ENCODE data around the gene CAMSAP1.

The CAMSAP1 gene

DNA sequence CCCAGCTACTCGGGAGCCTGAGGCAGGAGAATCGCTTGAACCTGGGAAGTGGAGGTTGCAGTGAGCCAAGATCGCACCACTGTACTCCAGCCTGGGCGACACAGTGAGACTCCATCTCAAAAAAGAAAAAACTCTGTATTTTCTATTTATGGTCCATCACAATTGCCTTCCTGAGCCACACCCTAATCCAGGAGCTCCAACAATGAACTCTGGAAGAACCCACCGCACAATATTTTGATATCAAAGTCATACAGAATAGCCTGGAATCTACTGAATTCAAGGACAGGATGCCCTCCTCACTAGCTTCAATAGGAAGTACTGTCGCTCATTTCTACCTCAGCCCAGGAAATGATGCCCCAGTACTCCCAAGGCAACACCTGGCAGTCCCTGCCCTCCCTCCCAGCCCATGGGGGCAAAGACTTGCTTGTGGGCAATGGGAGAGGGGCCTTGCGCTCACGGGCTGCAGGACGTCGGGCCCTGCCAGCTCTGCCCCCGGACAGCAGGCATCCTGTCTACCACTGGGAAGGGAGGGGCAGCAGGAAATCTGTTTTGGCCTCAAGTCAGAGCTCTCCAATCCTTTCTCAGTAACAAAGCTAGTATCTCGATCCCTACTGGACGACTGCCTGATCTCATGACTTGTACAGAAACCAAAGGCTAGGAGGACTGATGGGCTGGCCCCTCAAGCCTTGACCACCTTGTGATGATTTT lies 34.1 kb upstream of the CAMSAP1 start:
- Histone ChIP-seq H4K20me1 (peaks cover 62% of the 10 kb centered on the region), H3K9me3 (peaks cover 6% of the 10 kb centered on the region), H3K4me1 (peaks cover 27% of the 10 kb centered on the region), H3K9ac (no peak overlapping the region), H3K27me3 (no peaks in the 10 kb centered on the region), H3K4me2 (no peak overlapping the region), H3K27ac (no peak overlapping the region), H3K36me3 (peaks cover 88% of the 10 kb centered on the region), H3K4me3 (no peak overlapping the region)
- no peak for TF ChIP-seq Cebpa-rat (IDR thresholded peaks at IDR 0.05)

DNA sequence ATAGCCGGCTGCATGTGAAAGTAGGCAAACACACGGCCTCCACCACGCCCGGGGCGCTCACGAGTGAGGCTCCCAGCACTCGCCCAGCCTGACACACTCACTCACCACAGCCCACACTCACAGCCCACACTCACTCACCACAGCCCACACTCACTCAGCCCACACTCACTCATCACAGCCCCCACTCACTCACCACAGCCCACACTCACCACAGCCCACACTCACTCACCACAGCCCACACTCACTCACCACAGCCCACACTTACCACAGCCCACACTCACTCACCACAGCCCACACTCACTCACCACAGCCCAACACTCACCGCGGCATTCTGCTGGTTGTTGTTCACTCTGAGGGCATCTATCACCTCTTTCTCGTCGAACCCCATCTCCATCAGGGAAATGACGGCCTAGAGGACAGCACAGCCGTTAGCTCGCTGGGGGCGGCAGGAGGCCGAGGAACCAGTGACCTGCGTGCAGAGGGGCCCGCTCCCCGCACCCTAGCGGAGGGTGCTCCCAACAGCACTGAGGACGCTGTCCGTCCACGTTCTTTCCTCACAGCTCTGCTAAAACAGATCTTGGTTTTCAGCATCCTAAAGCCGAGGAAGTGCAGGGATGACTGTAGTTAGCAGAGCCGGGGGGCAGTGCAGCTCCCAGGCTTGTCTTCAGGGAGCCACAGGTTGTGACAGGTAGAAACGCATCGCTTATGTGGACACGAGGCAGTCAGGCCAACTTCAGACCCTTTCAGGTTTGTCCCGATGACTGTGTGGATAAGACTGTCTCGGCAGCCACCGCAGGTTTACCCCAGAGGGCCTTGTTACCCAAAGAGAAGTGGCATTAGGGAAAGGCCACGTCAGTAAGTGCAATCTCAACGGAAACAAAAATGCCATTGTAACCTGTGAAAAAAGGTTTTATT lies 32.3 kb upstream of the CAMSAP1 start:
- H4K20me1 ChIP-seq, result peaks cover 48% of the 10 kb centered on the region
- H3K9ac ChIP-seq, result no peak overlapping the region
- no peaks in the 10 kb centered on the region for H3K27me3 ChIP-seq
- no peak overlapping the region for H3K4me3 ChIP-seq
- H3K36me3 ChIP-seq, result peaks cover 91% of the 10 kb centered on the region
- peaks cover 10% of the 10 kb centered on the region for H3K9me3 ChIP-seq
- no peak overlapping the region for H3K27ac ChIP-seq
- TF ChIP-seq Cebpa-rat (IDR thresholded peaks at IDR 0.05), result no peak
- H3K4me2 ChIP-seq, result no peak overlapping the region
- H3K4me1 ChIP-seq, result peaks cover 14% of the 10 kb centered on the region

GRCh38 chr9:135937521-135938489 lies 30.5 kb upstream of the CAMSAP1 start:
- TF ChIP-seq Cebpa-rat (IDR thresholded peaks at IDR 0.05), result no peak
- no peak overlapping the region for H3K27ac ChIP-seq
- peaks cover 48% of the 10 kb centered on the region for H4K20me1 ChIP-seq
- H3K36me3 ChIP-seq, result peaks cover 95% of the 10 kb centered on the region
- H3K4me1 ChIP-seq, result no peaks in the 10 kb centered on the region
- H3K4me2 ChIP-seq, result no peak overlapping the region
- H3K9me3 ChIP-seq, result peaks cover 10% of the 10 kb centered on the region
- no peaks in the 10 kb centered on the region for H3K27me3 ChIP-seq
- H3K4me3 ChIP-seq, result no peak overlapping the region
- no peak overlapping the region for H3K9ac ChIP-seq

GRCh38 chr9:135933114-135933513 lies 25.8 kb upstream of the CAMSAP1 start:
- Histone ChIP-seq H3K9me3 (peaks cover 10% of the 10 kb centered on the region), H3K27me3 (no peaks in the 10 kb centered on the region), H3K27ac (no peak overlapping the region), H3K36me3 (peaks cover 93% of the 10 kb centered on the region), H3K4me2 (no peak overlapping the region), H3K4me1 (peaks cover 35% of the 10 kb centered on the region), H3K4me3 (no peak overlapping the region), H4K20me1 (peaks cover 56% of the 10 kb centered on the region), H3K9ac (no peak overlapping the region)
- no peak for TF ChIP-seq Cebpa-rat (IDR thresholded peaks at IDR 0.05)

DNA sequence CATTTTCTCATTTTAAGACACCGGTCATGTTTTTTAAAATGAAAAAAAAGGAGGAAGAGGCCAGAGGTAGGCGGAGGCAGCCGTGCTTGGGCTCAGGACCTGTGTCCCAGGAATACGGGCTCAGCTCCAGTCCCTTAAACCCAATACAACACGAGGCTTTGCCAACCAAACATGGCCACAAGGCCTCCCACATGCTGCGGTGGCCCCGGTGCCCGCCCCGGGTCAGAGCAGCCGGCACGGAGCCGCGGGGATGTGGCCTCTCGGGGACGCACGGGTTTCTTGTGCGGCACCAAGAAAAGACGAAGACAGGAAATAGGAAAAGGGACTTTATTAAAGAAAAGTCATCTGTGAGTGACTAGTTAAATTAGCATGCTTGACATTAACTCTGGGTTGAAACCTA lies 25.3 kb upstream of the CAMSAP1 start:
- Histone ChIP-seq H3K9ac (no peak overlapping the region), H3K36me3 (peaks cover 92% of the 10 kb centered on the region), H3K9me3 (peaks cover 10% of the 10 kb centered on the region), H3K27me3 (no peaks in the 10 kb centered on the region), H3K27ac (no peak overlapping the region), H3K4me2 (no peak overlapping the region), H3K4me3 (no peak overlapping the region), H3K4me1 (peaks cover 35% of the 10 kb centered on the region), H4K20me1 (peaks cover 60% of the 10 kb centered on the region)
- no peak for TF ChIP-seq Cebpa-rat (IDR thresholded peaks at IDR 0.05)

GRCh38 chr9:135931349-135931820 lies 24.0 kb upstream of the CAMSAP1 start:
- TF ChIP-seq Cebpa-rat (IDR thresholded peaks at IDR 0.05), result no peak
- peak overlapping the region; percentile 37 for H3K4me2 ChIP-seq
- no peak overlapping the region for H3K27ac ChIP-seq
- H3K4me1 ChIP-seq, result peaks cover 35% of the 10 kb centered on the region
- no peak overlapping the region for H3K4me3 ChIP-seq
- no peaks in the 10 kb centered on the region for H3K27me3 ChIP-seq
- H3K36me3 ChIP-seq, result peaks cover 92% of the 10 kb centered on the region
- H4K20me1 ChIP-seq, result peaks cover 68% of the 10 kb centered on the region
- peaks cover 4% of the 10 kb centered on the region for H3K9me3 ChIP-seq
- no peak overlapping the region for H3K9ac ChIP-seq

GRCh38 chr9:135930446-135931345 lies 23.4 kb upstream of the CAMSAP1 start:
- Histone ChIP-seq H4K20me1 (peaks cover 68% of the 10 kb centered on the region), H3K4me2 (peak overlapping the region; percentile 37), H3K4me3 (no peak overlapping the region), H3K27me3 (no peaks in the 10 kb centered on the region), H3K9ac (no peak overlapping the region), H3K9me3 (no peaks in the 10 kb centered on the region), H3K4me1 (peaks cover 35% of the 10 kb centered on the region), H3K27ac (no peak overlapping the region), H3K36me3 (peaks cover 90% of the 10 kb centered on the region)
- no peak for TF ChIP-seq Cebpa-rat (IDR thresholded peaks at IDR 0.05)

DNA sequence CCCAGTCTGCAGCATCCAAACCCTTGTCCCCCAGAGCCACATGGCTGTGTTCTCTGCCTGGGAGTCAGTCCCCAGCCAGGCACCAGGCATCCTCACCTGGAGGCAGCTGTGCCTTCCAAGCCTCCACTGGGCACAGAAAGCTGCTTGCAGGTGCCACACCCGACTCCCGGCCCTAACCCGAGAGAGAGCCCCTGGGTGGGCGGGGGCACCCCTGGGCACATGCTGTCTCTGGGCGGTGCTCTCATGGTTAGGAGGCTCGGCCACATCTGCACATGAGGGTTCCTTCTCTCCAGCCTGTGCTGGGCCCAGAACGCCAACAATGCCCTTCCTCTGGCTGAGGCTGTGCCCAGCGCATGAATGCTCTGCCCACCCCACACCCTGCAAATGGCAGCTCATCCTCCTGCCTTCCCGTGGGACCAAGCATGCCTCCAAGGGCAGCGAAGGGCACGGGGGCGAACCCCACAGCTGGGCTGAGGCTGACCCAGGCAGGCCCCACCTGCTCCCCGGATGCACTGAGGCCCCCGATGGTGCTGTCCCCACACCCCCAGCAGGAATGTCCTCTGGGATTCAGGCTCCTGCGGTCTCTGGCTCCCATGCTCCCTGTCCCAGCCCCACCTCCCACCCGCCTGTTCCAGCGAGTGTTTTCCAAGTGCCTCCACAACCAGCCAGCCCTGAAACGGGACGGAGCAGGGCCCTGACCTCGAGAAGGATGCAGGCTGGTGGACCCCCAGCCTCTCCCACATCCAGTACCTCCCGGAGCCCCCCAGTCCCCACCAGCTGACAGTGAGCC lies 22.5 kb upstream of the CAMSAP1 start:
- Histone ChIP-seq H3K9ac (no peak overlapping the region), H3K27ac (peak overlapping the region; percentile 55; the same call in 1 of the 2 replicates), H3K36me3 (peaks cover 91% of the 10 kb centered on the region), H3K27me3 (no peaks in the 10 kb centered on the region), H3K4me3 (no peak overlapping the region), H3K4me2 (peak overlapping the region; percentile 37), H3K9me3 (no peaks in the 10 kb centered on the region), H3K4me1 (peaks cover 35% of the 10 kb centered on the region), H4K20me1 (peaks cover 68% of the 10 kb centered on the region)
- TF ChIP-seq Cebpa-rat (IDR thresholded peaks at IDR 0.05), result no peak

Measured in BLaER1 (cell line).